H1 (cell line): Measurements from ENCODE around the gene ACTN4. TPM values are rescaled to one million over a fixed set of nuclear protein-coding genes. Genes with fewer than 3 reads are reported as not detected.

Source experiments
- CTCF ChIA-PET: fragments of 300-600 bp; sonication (Branson Sonifier 250); formaldehyde crosslinking; loops from one replicate; lab custom pipeline; 2021; ENCODE audit not compliant: partially characterized antibody; lab: Charles Lee
- POLR2A ChIA-PET: fragments of 300-600 bp; sonication (Branson Sonifier 250); formaldehyde crosslinking; loops from one replicate; lab custom pipeline; 2021; ENCODE audit warnings: inconsistent platforms; ENCODE audit not compliant: partially characterized antibody; lab: Charles Lee
- DNase-seq, 2 experiments: peaks; one replicate each; pipeline versions ENCODE4 v3.0.0 to v3.0.0-alpha.2; 2010 to 2022; ENCODE audit warnings: low spot score in 2 of 2, low read depth in 1 of 2, mixed read lengths in 1 of 2
- FAIRE-seq: peaks from 2 replicates; lab custom pipeline; 2011; peaks lifted over from hg19 to GRCh38; lab: Jason Lieb, UNC
- H2AFZ ChIP-seq: 2 replicates; pipeline ENCODE4 v1.8.1; 2012; ENCODE audit warnings: low read length, inconsistent platforms
- H2AK5ac ChIP-seq: 2 replicates; pipeline ENCODE4 v1.6.1; 2013; ENCODE audit warnings: low read depth, low read length
- H2BK120ac ChIP-seq: replicated peaks from 2 replicates; pipeline ENCODE3; 2013; ENCODE audit warnings: low read depth, low read length, inconsistent platforms
- H2BK12ac ChIP-seq: 2 replicates; pipeline ENCODE4 v1.6.1; 2013; ENCODE audit warnings: low read depth, low read length
- H2BK15ac ChIP-seq: 2 replicates; pipeline ENCODE4 v1.6.1; 2013; ENCODE audit warnings: low read length
- H2BK20ac ChIP-seq: 2 replicates; pipeline ENCODE4 v1.6.1; 2013; ENCODE audit warnings: low read length
- H2BK5ac ChIP-seq: 2 replicates; pipeline ENCODE4 v1.6.1; 2013; ENCODE audit warnings: low read depth, low read length
- H3K14ac ChIP-seq: 2 replicates; pipeline ENCODE4 v1.6.1; 2013; ENCODE audit warnings: inconsistent platforms; ENCODE audit not compliant: insufficient read length
- H3K18ac ChIP-seq: 2 replicates; pipeline ENCODE4 v1.6.1; 2013; ENCODE audit warnings: low read length; ENCODE audit errors: extremely low read depth
- H3K23ac ChIP-seq: 2 replicates; pipeline ENCODE4 v1.6.1; 2013; ENCODE audit warnings: inconsistent platforms; ENCODE audit not compliant: insufficient read length
- H3K23me2 ChIP-seq: 2 replicates; pipeline ENCODE4 v1.6.1; 2013; ENCODE audit warnings: low read depth, low read length
- H3K27ac ChIP-seq: 2 replicates; pipeline ENCODE4 v1.6.1; 2011; ENCODE audit warnings: low read depth, low read length, inconsistent platforms
- H3K27me3 ChIP-seq, 4 experiments: replicated peaks in 1 of 4; 1 replicate in 1 of 4; 2 replicates in 3 of 4; pipeline versions ENCODE4 v1.6.1 to v1.8.1; 2011 to 2013; ENCODE audit warnings: low read length in 3 of 4, mild to moderate bottlenecking in 3 of 4, inconsistent platforms in 2 of 4, mixed read lengths in 2 of 4, moderate library complexity in 1 of 4; ENCODE audit not compliant: control insufficient read depth in 3 of 4, insufficient read depth in 3 of 4; ENCODE audit errors: extremely low read depth in 1 of 4
- H3K36me3 ChIP-seq, 4 experiments: 2 replicates each; pipeline versions ENCODE4 v1.6.1 to v1.8.1; 2011 to 2013; ENCODE audit warnings: mild to moderate bottlenecking in 4 of 4, low read length in 3 of 4, moderate library complexity in 2 of 4, control low read depth in 1 of 4, inconsistent platforms in 1 of 4; ENCODE audit not compliant: insufficient read depth in 4 of 4, control insufficient read depth in 2 of 4
- H3K4ac ChIP-seq: replicated peaks from 2 replicates; pipeline ENCODE3; 2013; ENCODE audit warnings: low read length, low read depth, mixed read lengths, inconsistent platforms; ENCODE audit not compliant: insufficient read length
- H3K4me1 ChIP-seq, 4 experiments: replicated peaks in 1 of 4; 1 replicate in 1 of 4; 2 replicates in 3 of 4; pipeline versions ENCODE4 v1.6.1 to v1.8.1; 2011 to 2013; ENCODE audit warnings: low read length in 3 of 4, inconsistent platforms in 2 of 4, mixed read lengths in 1 of 4; ENCODE audit not compliant: insufficient read depth in 4 of 4, control insufficient read depth in 3 of 4
- H3K4me2 ChIP-seq, 2 experiments: 2 replicates each; pipeline versions ENCODE4 v1.6.1 to v1.8.1; 2011 to 2013; ENCODE audit warnings: low read depth in 2 of 2, low read length in 2 of 2, control low read depth in 1 of 2, inconsistent platforms in 1 of 2, mild to moderate bottlenecking in 1 of 2; ENCODE audit not compliant: insufficient read depth in 1 of 2
- H3K4me3 ChIP-seq, 4 experiments: fragments of 200-600, 300-600 bp in 1 of 4; sonication (generic), shearing (Covaris generic), sonication (Bioruptor Twin) in 1 of 4; 2 replicates each; pipeline versions ENCODE4 v1.5.1 to v1.8.1; 2011 to 2016; ENCODE audit warnings: low read length in 4 of 4, low read depth in 3 of 4, control low read depth in 2 of 4, inconsistent platforms in 2 of 4, mild to moderate bottlenecking in 2 of 4, mixed read lengths in 1 of 4, moderate library complexity in 1 of 4; ENCODE audit not compliant: insufficient read depth in 2 of 4; ENCODE audit errors: extremely low read depth in 1 of 4
- H3K56ac ChIP-seq: replicated peaks from 2 replicates; pipeline ENCODE3; 2013; ENCODE audit warnings: low read depth, mild to moderate bottlenecking, mixed read lengths, low read length, inconsistent platforms; ENCODE audit not compliant: insufficient read length
- H3K79me1 ChIP-seq: 2 replicates; pipeline ENCODE4 v1.6.1; 2013; ENCODE audit warnings: low read depth, low read length, control low read depth
- H3K79me2 ChIP-seq, 2 experiments: 2 replicates each; pipeline versions ENCODE4 v1.6.1 to v1.8.1; 2012 to 2013; ENCODE audit warnings: low read length in 2 of 2, mild to moderate bottlenecking in 2 of 2, inconsistent platforms in 1 of 2; ENCODE audit not compliant: insufficient read depth in 2 of 2, control insufficient read depth in 1 of 2
- H3K9ac ChIP-seq, 4 experiments: replicated peaks in 1 of 4; 1 replicate in 1 of 4; 2 replicates in 3 of 4; pipeline versions ENCODE4 v1.6.1 to v1.8.1; 2011 to 2013; ENCODE audit warnings: low read depth in 3 of 4, low read length in 3 of 4, control low read depth in 2 of 4, mild to moderate bottlenecking in 2 of 4, moderate library complexity in 2 of 4, inconsistent platforms in 1 of 4; ENCODE audit errors: extremely low read depth in 1 of 4
- H3K9me3 ChIP-seq, 2 experiments: 2 replicates each; pipeline versions ENCODE4 v1.6.1 to v1.8.1; 2012 to 2013; ENCODE audit warnings: mild to moderate bottlenecking in 2 of 2, moderate library complexity in 2 of 2, control low read depth in 1 of 2, inconsistent platforms in 1 of 2, low read depth in 1 of 2, low read length in 1 of 2, mixed read lengths in 1 of 2; ENCODE audit not compliant: insufficient read depth in 2 of 2
- H4K20me1 ChIP-seq, 2 experiments: replicated peaks in 1 of 2; 2 replicates each; pipeline versions ENCODE3 to v1.8.1; 2011 to 2013; ENCODE audit warnings: inconsistent platforms in 2 of 2, low read length in 2 of 2, mild to moderate bottlenecking in 1 of 2; ENCODE audit not compliant: insufficient read depth in 2 of 2, control insufficient read depth in 1 of 2
- H4K5ac ChIP-seq: 2 replicates; pipeline ENCODE4 v1.6.1; 2013; ENCODE audit warnings: low read length, low read depth, mixed read lengths, inconsistent platforms; ENCODE audit not compliant: insufficient read length
- H4K8ac ChIP-seq: 2 replicates; pipeline ENCODE4 v1.8.0; 2013; ENCODE audit warnings: mild to moderate bottlenecking, moderate library complexity, low read length, inconsistent platforms; ENCODE audit not compliant: insufficient read depth; ENCODE audit errors: extremely low read depth
- H4K91ac ChIP-seq: replicated peaks from 2 replicates; pipeline ENCODE3; 2013; ENCODE audit warnings: low read length, mixed read lengths, inconsistent platforms; ENCODE audit not compliant: insufficient read length
- GTF2F1 ChIP-seq: IDR thresholded peaks from 2 replicates; pipeline ENCODE4 v1.6.1; 2012; ENCODE audit warnings: low read depth, low read length, improper control_type of control experiment, borderline replicate concordance
- SP4 ChIP-seq: IDR thresholded peaks from 2 replicates; pipeline ENCODE4 v1.6.1; 2012; ENCODE audit warnings: low read length, inconsistent platforms
- WGBS, 2 experiments: shearing (Covaris generic) in 1 of 2; methylation state at CpG; one replicate each; pipeline versions ENCODE4 v1.1.6 to v1.1.7; 2013 to 2015; ENCODE audit warnings: low lambda C conversion rate in 2 of 2, mixed read lengths in 2 of 2, inconsistent platforms in 1 of 2, low coverage in 1 of 2, missing lambda C conversion rate in 1 of 2; ENCODE audit not compliant: insufficient replicate concordance in 2 of 2, insufficient coverage in 1 of 2, insufficient read length in 1 of 2; ENCODE audit errors: extremely low coverage in 1 of 2, missing lambda C conversion rate in 1 of 2; 5-methylcytosine and 5-hydroxymethylcytosine counted together
- polyA plus RNA-seq, 7 experiments: library from polyadenylated mRNA; depleted of rRNA in 3 of 7; stranded (reverse) in 5 of 7; unstranded in 2 of 7; fragments of >200 nt in 5 of 7; fragments of 200-250 nt in 2 of 7; gene quantifications; 1 replicate in 5 of 7; 2 replicates in 1 of 7; 4 replicates in 1 of 7; pipeline versions ENCODE4 v1.2.1 to v1.2.3, GENCODE V29; 2011 to 2013; ENCODE audit warnings: missing spikeins in 2 of 7, mixed read lengths in 2 of 7
- total RNA-seq: library from RNA; stranded (reverse); fragmentation: NEBNext Ultra II Directional; extraction: Animal tissue kit (Norgen Biotek cat#: 25700); gene quantifications from 2 replicates; pipeline ENCODE4 v1.2.1, GENCODE V29; 2021
- TF ChIP-seq, protein P1 (sequence below): IDR thresholded peaks from 2 replicates; pipeline ENCODE4 v1.6.1; 2012; ENCODE audit warnings: low read length, inconsistent platforms

ACTN4 gene
- total and polyA plus RNA-seq, 2 of the 8 experiments (the other 6 are each of a cell fraction or from before 2014, with no cell fraction given), result 211 to 520 TPM

DNA sequence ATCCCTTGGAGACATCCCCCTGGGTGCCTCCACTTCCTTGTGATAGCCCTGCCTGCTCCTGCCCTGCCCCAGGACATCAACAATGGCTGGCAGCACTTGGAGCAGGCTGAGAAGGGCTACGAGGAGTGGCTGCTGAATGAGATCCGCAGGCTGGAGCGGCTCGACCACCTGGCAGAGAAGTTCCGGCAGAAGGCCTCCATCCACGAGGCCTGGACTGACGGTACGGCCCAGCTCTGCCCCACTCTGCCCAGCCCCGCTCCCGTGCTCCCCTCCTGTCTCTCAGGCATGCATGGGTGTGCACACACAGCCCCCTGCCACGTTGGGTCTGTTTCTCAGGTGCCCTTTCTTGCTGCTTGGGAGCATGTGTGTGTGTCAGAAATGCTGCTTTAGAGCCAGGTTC is 70.4 kb downstream of the ACTN4 start:
- no peak overlapping the region for H3K56ac ChIP-seq
- H4K20me1 ChIP-seq, result peaks cover 5 to 13% of the 10 kb centered on the region in 2 experiments
- TF ChIP-seq GTF2F1, result no peak
- no peak for TF ChIP-seq SP4
- TF ChIP-seq, protein P1, sequence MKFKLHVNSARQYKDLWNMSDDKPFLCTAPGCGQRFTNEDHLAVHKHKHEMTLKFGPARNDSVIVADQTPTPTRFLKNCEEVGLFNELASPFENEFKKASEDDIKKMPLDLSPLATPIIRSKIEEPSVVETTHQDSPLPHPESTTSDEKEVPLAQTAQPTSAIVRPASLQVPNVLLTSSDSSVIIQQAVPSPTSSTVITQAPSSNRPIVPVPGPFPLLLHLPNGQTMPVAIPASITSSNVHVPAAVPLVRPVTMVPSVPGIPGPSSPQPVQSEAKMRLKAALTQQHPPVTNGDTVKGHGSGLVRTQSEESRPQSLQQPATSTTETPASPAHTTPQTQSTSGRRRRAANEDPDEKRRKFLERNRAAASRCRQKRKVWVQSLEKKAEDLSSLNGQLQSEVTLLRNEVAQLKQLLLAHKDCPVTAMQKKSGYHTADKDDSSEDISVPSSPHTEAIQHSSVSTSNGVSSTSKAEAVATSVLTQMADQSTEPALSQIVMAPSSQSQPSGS, result no peak
- CTCF ChIA-PET, result interaction anchor here (1.3 kb wide), 1 partner anchor 14 kb away, joined by 4 read pairs; no protein-coding TSS in a partner anchor
- no peaks in the 10 kb centered on the region for H3K27me3 ChIP-seq
- H3K18ac ChIP-seq, result no peak overlapping the region
- H4K5ac ChIP-seq, result no peak overlapping the region
- no peak overlapping the region for H2AK5ac ChIP-seq
- H3K9ac ChIP-seq, result no peak overlapping the region
- H3K4me2 ChIP-seq, result no peak overlapping the region
- no peak overlapping the region for H3K14ac ChIP-seq
- H3K4ac ChIP-seq, result no peak overlapping the region
- H3K9me3 ChIP-seq, result no peaks in the 10 kb centered on the region
- H2BK15ac ChIP-seq, result no peak overlapping the region
- 92% methylated on average over 11 of the region's 11 CpGs; no CpG with 5 or more reads in 1 of the 2 experiments for WGBS, 2 experiments
- H3K79me1 ChIP-seq, result peaks cover 4% of the 10 kb centered on the region; the same call in 1 of the 2 replicates
- H2BK12ac ChIP-seq, result no peak overlapping the region
- FAIRE-seq (no peak), DNase-seq (no peak)
- H4K91ac ChIP-seq, result no peak overlapping the region
- H2AFZ ChIP-seq, result no peak overlapping the region
- no peak overlapping the region for H4K8ac ChIP-seq
- H2BK20ac ChIP-seq, result no peak overlapping the region
- no peaks in the 10 kb centered on the region for H3K4me1 ChIP-seq
- no peak overlapping the region for H3K27ac ChIP-seq
- no peak overlapping the region for H3K4me3 ChIP-seq
- H3K36me3 ChIP-seq, result peaks cover 25 to 62% (median 53%) of the 10 kb centered on the region in 4 experiments; a peak in 7 of 8 replicates
- POLR2A ChIA-PET, result interaction anchor here (1.4 to 1.8 kb wide), 2 partner anchors 13 to 17 kb away, joined by 3 to 4 read pairs; no protein-coding TSS in a partner anchor
- H2BK120ac ChIP-seq, result no peak overlapping the region
- H3K23me2 ChIP-seq, result no peaks in the 10 kb centered on the region; the same call in 1 of the 2 replicates
- no peak overlapping the region for H2BK5ac ChIP-seq
- no peak overlapping the region for H3K23ac ChIP-seq
- H3K79me2 ChIP-seq, result no peaks in the 10 kb centered on the region
